Measurements from ENCODE around the gene ZYX.

The ZYX gene, protein sequence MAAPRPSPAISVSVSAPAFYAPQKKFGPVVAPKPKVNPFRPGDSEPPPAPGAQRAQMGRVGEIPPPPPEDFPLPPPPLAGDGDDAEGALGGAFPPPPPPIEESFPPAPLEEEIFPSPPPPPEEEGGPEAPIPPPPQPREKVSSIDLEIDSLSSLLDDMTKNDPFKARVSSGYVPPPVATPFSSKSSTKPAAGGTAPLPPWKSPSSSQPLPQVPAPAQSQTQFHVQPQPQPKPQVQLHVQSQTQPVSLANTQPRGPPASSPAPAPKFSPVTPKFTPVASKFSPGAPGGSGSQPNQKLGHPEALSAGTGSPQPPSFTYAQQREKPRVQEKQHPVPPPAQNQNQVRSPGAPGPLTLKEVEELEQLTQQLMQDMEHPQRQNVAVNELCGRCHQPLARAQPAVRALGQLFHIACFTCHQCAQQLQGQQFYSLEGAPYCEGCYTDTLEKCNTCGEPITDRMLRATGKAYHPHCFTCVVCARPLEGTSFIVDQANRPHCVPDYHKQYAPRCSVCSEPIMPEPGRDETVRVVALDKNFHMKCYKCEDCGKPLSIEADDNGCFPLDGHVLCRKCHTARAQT

DNA sequence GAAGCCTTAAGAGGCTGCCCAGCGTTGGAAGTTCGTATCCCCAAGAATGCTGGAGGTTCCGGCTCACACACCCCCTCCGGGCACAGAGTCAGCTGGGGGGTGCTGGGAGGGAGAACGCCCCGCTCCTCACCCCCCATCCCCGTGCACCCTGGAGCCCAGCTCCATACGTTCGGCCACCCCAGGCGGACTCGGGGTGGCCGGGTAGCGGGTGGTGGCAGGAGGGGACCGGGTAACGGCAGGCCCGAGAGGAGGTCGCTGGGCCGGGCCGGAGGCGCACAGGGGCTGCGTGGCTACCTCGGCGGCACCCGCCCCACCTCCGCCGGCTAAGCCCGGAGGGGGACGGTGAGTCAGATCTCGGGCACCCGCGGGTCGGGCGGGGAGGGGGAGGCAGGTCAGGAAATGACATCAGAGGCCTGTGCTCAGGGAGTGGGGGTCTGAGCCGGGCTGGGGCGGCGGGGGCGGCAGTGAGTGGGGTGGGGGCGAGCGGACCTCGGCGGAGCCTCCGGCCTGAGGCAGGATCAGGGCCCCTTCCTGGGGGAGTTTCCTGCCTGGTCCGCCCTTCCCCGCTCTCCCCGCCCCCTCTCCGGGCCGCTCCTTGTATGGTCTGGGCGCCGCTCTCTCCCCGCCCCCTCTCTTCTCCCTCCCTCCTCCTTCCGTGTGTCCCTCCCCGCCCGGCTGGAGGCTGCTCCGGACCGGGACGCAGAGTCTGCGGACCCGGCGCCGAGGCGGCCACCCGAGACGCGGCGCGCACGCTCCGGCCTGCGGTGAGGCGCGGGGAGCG is at the start of gene ZYX:
Gene ZYX (plus strand): TSS at position 700 of the 781 bp plus-strand sequence. CDS start 227 bp downstream, outside the sequence.
- peak; percentile 74 to 88 (median 80) for DNase-seq (ENCODE audit: low read depth in 2 of 3, low spot score in 1 of 3)

- DNase-seq (ENCODE audit: low read depth in 2 of 3, low spot score in 1 of 3): no peak
Observed at GRCh38 chr7:143334244-143334643, 46.9 kb upstream of the ZYX start.

DNA sequence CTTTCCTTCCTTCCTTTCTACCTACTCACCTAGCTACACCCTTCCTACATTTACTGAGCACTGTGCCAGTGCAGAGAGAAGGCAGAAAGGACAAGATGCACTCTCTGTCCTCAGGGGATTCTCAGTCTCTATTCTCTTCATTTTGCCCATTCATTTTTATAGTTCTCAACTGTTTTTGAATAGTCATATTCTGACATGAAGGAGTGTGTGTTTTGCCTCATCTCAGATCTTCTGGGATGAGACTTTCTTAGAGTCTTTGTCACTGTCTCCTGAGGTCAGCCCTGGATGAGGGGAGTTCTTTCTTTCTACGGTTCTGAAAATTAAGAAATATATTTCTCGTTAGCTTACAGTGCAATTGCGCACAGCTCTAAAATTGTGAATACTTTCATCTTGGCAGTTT is 43.9 kb upstream of the ZYX start:
- no peak for DNase-seq (ENCODE audit: low read depth in 2 of 3, low spot score in 1 of 3)

DNA sequence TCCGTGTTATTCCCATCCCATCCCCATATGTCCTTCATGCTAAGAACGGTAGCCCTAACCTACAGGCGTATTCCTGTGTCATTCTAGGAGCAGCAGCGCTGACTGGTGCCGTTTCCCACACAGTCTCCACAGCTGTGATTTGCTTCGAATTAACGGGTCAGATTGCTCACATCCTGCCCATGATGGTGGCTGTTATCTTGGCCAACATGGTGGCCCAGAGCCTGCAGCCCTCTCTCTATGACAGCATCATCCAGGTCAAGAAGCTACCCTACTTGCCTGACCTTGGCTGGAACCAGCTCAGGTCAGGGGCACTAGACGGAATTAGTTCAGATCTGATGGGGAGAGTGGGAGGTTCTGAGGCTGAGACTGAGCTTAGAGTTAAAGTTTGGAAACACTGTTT is 39.3 kb upstream of the ZYX start:
- no peak for DNase-seq (ENCODE audit: low read depth in 2 of 3, low spot score in 1 of 3)

DNA sequence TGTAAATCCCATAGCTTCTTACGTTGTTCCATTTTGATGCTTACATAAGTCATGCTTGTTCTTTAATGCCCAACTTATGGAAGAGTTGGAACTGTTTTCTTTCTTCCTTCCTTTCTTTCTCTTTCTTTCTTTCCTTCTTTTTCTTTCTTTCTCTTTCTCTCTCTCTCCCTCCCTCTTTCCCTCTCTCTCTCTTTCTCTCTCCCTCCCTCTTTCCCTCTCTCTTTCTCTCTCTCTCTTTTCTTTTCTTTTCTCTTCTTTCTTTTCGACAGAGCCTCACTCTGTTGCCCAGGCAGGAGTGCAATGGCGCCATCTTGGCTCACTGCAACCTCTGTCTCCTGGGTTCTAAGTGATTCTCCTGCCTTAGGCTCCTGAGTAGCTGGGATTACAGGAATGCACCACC is 37.5 kb upstream of the ZYX start:
- DNase-seq (ENCODE audit: low read depth in 2 of 3, low spot score in 1 of 3): no peak

DNA sequence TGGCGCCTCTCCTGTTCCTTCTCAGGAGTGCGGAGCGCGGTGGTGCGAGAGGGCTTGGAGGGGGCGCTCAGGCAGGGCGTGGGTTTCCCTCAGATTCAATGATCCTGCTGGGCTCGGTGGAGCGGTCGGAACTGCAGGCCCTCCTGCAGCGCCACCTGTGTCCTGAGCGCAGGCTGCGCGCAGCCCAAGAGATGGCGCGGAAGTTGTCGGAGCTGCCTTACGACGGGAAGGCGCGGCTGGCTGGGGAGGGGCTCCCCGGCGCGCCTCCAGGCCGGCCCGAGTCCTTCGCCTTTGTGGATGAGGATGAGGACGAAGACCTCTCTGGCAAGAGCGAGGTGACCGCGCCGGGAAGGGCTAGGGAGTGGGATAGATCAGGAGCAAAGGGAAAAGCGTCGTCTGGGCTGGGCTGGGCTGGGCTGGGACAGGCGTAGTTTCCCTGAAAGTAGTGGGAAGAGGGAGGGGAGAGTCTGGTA is 35.7 kb upstream of the ZYX start:
- DNase-seq (ENCODE audit: low read depth in 2 of 3, low spot score in 1 of 3): peak; percentile 46 to 67 (median 57)

DNA sequence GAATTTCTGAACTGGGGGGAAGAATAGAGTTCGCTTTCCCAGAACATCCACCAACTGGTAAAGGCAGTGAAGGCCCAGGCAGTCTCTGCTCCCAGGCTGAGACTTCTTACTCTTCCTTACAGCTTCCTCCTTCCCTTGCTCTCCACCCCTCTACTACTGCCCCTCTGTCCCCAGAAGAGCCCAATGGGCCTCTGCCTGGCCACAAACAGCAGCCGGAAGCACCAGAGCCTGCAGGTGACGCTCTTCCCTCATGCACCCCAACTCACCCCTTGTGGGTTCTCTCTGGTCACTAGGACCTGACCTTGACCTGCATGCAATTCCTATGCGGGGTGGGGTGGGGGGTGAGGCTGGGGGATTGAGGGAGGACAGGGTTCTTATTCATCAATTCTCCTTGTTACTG is 35.1 kb upstream of the ZYX start:
- no peak for DNase-seq (ENCODE audit: low read depth in 2 of 3, low spot score in 1 of 3)

DNA sequence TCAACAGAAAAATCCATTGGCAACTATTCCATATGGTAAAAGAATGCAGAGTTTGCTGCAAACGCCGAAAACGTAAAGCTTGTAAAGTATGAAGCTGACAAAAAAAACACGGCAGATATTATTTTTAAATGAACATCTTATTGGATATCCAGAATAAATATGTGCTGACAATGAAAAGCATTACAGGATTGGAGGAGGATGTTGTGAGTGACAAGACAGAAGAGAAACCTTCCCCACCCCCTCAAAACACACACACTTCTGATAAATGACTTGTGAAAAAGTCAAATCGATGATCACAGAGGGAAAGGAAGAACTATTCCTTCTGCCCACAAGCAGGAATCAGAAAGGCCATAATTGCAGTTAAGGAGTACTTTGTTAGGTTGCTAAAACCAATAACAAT is 33.2 kb upstream of the ZYX start:
- DNase-seq (ENCODE audit: low read depth in 2 of 3, low spot score in 1 of 3): no peak

- no peak for DNase-seq (ENCODE audit: low read depth in 2 of 3, low spot score in 1 of 3)
Observed at GRCh38 chr7:143351060-143351459, 30.1 kb upstream of the ZYX start.

- DNase-seq (ENCODE audit: low read depth in 2 of 3, low spot score in 1 of 3): no peak
Observed at GRCh38 chr7:143351574-143351973, 29.6 kb upstream of the ZYX start.

- no peak for DNase-seq (ENCODE audit: low read depth in 2 of 3, low spot score in 1 of 3)
Observed at GRCh38 chr7:143352531-143353002, 28.6 kb upstream of the ZYX start.

GRCh38 chr7:143354376-143354775 is 26.8 kb upstream of the ZYX start:
- DNase-seq (ENCODE audit: low read depth in 2 of 3, low spot score in 1 of 3): no peak

DNA sequence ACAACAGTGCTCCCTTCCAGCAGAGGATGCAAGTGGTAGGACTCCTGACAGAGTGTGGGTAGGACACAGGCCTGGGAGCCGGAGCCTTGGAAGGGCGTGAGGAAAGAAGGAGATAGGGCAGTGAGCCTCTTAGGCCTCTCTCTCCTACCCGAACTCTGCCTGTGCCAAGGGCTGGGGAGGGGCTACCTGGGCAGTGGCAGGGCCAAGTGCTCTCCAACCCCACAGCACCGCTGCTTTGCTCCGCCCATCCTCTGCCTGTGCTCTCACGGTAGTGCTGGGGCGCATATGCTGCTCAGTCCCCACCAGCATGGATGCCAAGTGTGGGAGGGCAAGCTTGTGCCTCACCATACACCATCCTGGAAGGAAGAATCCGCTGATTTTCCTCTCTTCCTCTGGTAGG is 26.2 kb upstream of the ZYX start:
- DNase-seq (ENCODE audit: low read depth in 2 of 3, low spot score in 1 of 3): no peak

DNA sequence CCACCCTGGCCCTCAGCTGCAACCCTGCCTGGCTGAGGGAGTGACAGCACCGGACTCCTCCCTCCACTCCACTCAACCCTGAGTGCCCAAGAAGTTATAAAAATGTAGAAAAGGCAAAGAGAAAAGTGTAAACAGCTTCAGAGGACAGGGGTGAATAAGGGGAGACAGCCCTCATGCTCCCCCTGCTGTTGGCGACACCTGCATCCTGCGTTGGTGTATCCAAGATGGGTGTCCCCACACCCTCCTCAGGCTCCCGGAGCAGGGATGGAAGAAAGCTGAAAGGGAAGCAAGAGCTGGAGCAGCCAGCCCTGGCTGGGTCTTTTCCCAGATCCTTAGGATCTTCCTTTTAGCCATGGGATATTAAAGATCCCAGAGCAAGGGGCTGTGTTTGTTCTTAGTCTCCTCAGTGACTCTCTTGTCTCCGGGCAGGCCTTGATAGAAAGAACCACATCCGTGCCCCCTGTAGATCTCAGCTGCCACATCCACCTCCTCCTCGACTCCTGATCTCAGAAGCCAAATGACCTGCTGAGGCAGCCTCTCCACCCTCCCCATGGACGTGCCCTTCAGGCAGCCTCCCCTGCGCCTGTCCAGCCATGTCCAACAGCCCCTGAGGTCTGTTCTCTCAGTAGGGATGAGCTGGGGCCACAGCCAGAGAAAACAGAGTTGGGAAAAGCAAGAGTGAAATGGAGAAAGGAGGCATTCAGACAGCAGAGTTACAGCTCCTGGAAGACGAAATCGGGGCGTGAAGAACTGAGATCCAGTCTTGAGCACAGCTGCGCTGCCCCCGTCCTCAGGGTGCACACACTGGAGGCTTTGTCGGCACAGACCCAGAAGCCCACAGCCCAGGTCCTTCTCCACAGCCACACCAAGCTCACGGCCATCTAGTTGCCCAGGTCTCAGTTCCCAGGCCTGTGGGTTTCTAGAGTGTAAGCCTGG is 25.4 kb upstream of the ZYX start:
- DNase-seq (ENCODE audit: low read depth in 2 of 3, low spot score in 1 of 3): no peak

DNA sequence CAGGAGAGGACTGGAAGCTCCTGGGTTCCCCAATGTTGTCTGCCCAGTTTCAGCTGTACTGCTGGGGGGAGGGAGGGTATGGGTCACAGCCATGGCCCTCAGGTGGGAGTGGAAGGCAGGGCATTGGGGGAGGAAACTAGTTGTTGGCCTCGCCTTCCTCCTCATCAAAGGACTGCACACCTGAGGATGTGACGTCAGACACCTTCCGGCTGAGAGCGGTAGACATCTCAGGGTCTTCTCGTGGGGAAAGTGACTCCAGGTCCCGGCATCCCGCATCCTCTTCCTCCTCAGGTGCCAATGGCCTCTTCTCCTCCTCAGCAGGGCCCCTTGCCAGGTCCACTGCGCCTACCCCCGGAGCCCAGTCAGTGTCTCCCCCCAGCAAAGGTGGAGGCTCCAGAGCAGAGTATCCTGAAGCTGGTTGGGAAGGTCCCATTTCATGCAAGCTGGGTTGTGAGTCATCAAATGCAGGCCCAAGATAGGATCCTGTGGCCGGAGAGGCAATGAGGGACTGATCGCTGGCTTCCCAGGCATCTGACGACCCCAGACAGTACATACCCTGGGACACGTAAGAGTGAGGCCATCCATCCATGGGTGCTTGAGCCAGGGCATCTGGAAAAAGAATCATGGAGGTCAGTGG is 24.6 kb upstream of the ZYX start:
- DNase-seq (ENCODE audit: low read depth in 2 of 3, low spot score in 1 of 3): no peak

- DNase-seq (ENCODE audit: low read depth in 2 of 3, low spot score in 1 of 3): no peak
Observed at GRCh38 chr7:143358626-143359025, 22.5 kb upstream of the ZYX start.

DNA sequence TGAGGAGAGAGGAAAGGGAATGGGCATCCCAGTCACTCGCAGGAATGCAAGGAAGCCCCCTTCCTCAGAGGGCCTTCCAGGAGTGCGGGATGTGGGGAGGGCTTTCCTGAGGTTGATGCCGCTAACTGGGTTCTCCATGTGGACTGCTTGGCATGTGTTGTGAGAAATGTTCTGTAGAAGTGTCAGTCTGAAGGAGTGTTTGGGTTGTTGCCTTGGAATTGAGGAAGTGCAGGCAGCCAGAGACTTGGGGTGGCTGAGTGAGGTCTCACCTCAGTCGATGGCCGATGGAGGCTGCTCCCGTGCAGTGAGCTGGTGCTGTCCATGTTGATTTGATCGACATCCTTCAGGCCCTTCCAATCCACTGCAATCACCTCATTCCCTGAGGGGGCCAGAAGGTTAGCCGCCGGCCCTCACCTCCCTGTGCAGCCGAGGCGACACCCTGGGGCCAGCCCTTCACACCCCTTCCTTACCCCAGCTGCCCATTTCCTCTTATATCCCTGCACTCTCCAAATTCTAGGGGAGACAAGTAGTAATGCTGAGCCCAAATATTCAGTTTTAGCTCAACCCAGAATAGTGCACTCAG is 21.3 kb upstream of the ZYX start:
- DNase-seq (ENCODE audit: low read depth in 2 of 3, low spot score in 1 of 3): no peak

DNA sequence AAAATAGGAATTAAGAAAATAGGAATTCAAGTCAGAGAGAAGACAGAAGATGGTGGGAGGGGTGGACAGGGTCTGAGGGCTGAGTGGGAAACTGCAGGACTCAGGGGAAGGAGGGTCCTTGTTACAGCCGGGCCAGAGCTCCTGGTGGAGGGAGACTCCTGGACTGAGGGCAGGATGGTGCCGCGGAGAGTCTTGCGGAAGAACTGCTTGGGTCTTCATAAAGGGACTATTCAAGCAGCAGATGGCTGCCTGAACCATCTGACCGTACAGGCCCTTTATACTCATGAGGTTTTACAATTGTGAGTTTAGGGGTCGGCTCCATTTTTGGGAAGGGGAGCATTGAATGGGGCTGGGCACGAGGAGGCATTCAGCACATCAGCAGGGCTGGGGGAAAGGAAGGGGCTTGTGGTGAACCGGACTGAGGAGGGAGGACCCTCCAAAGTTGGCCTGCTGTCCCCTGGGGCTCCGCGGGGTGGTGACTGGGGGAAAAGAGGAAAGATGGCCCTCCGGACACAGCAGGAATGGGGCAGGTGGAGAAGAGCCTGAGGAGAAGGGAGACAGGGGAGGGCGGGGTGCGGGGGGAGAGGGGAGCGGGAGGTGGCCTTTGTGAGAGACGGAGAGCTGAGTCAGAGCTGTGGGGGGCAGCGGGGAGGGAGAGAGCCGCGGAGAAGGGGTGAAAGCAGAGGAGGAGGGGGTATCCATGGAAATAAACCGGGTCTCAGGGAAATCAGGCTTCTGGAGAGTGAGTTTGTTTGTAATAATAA is 20.2 kb upstream of the ZYX start:
- DNase-seq (ENCODE audit: low read depth in 2 of 3, low spot score in 1 of 3): no peak

GRCh38 chr7:143361552-143362130 is 19.5 kb upstream of the ZYX start:
- no peak for DNase-seq (ENCODE audit: low read depth in 2 of 3, low spot score in 1 of 3)

Data from stimulated activated CD4-positive, alpha-beta T cell treated with anti-CD3 and anti-CD28 coated beads, Interleukin-12 subunit alpha, Interleukin-12 subunit beta, amount 100 ng/mL, for 48 hours (primary cell).